Smooth muscle cell of the umbilical artery (primary cell): ENCODE results near the gene CDKL5. TPM values are rescaled to one million over a fixed set of nuclear protein-coding genes. Genes with fewer than 3 reads are reported as not detected.

Experiments
- total RNA-seq: library from RNA; depleted of rRNA; stranded (reverse); fragments of >200 nt; gene quantifications from 2 replicates; pipeline ENCODE4 v1.2.3, GENCODE V29; 2014

The CDKL5 gene
- 3.6 and 5.0 TPM in 2 replicates for total RNA-seq

GRCh38 chrX:18425199-18426003 is at the start of gene CDKL5:
Gene CDKL5 (plus strand): TSS chrX:18425608. CDS start chrX:18507097, 81,489 bp downstream.

GRCh38 chrX:18672008-18672407 is 246.6 kb downstream of the CDKL5 start, which contains the start of gene RS1:
Gene RS1 (minus strand): TSS chrX:18672108. CDS start chrX:18672068, 40 bp downstream.

Other genes starting within 250 kb of the CDKL5 start
- not detected in 2 replicates for gene BEND2, start 204.7 kb upstream of the CDKL5 start, total RNA-seq
- gene SCML2, start 70.9 kb upstream of the CDKL5 start, total RNA-seq, result 0.59 and 1.3 TPM in 2 replicates
- not detected in 2 replicates for gene RS1, start 246.5 kb downstream of the CDKL5 start, total RNA-seq